Mammary epithelial cell (primary cell): Measurements from ENCODE around the gene AFP.

Experiments used
- CTCF ChIP-seq, 2 donors: IDR thresholded peaks in 1 of 2; conservative IDR thresholded peaks in 1 of 2; 2 replicates each; pipeline ENCODE4 v1.5.1; 2011 to 2012; ENCODE audit warnings: inconsistent platforms in 2 of 2, low read length in 2 of 2, mild to moderate bottlenecking in 2 of 2, control low read depth in 1 of 2, low read depth in 1 of 2; ENCODE audit not compliant: insufficient read depth in 1 of 2; ENCODE audit errors: extremely low read depth in 1 of 2
- EZH2 ChIP-seq: IDR thresholded peaks from 2 replicates; pipeline ENCODE4 v1.6.1; 2012; ENCODE audit warnings: low read length, inconsistent platforms, borderline replicate concordance

DNA sequence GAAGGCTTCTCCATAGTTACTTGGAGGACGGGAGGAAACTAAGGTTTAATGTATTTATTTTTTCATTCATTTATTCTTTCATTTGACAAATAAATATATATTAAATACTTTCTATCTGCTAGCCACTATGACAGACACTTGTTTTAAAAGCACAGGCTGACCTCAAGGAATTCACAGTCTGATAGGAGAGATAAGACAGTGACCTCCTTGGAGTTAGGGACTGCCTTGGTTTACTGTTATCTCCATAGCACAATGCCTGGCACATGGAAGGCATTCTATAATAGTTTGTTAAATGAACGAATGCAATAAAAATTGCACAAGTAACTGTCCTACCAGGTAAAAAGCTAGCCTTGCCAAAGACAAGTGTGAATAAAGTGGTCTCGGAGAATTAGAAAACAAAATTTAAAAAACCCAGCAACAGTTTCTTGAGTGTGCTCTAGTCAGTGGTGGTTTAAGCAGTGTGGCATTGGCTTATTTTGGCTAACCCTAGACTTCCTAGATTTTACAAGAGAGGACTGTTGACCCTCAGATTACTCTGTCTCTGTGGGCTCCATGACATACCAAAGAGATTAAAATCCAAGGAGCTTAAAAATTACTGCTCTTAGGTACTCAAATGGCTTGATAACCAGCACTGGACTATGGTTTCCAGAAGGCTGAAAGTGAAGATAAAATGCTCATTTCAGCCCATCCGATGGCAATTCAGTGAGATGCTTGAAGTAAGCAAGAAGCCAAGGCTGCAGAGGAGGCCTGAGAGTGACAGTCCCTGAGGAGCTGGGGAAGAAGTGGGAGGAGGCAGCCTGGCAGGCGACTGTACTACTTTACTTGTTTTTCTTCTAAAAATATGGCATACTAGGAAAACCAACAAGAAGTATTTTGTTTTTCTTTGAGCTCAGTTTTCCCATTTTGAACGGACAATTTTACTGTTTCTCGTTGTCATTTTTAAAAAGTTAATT, 9.6 kb downstream of the AFP start:
- TF ChIP-seq CTCF (conservative IDR thresholded peaks at IDR 0.05 in 1 of 2, IDR thresholded peaks at IDR 0.05 in 1 of 2; ENCODE audit: extremely low read depth in 1 of 2, insufficient read depth in 1 of 2, low read depth in 1 of 2, low read length in 2 of 2) (no peak), EZH2 (no peak)
